SK-N-SH (cell line): Measurements from ENCODE around the gene POC1B.

Source experiments
- ELF1 ChIP-seq: IDR thresholded peaks from 2 replicates; pipeline ENCODE4 v1.4.0; 2012
- EZH2phosphoT487 ChIP-seq: fragments of 200-600 bp; sonication (generic); IDR thresholded peaks from 2 replicates; pipeline ENCODE4 v1.6.1; 2017; ENCODE audit warnings: low read depth, mixed run types, mild to moderate bottlenecking, antibody characterized with exemption, moderate library complexity, borderline replicate concordance
- GABPA ChIP-seq: IDR thresholded peaks from 2 replicates; pipeline ENCODE4 v1.4.0; 2012; ENCODE audit warnings: low read depth, mild to moderate bottlenecking
- JUND ChIP-seq: IDR thresholded peaks from 2 replicates; pipeline ENCODE4 v1.4.0; 2012
- MAX ChIP-seq: IDR thresholded peaks from 2 replicates; pipeline ENCODE4 v1.4.0; 2012; ENCODE audit warnings: low read depth
- MXI1 ChIP-seq: IDR thresholded peaks from 2 replicates; pipeline ENCODE4 v1.6.1; 2012; ENCODE audit warnings: mild to moderate bottlenecking, low read depth, low read length, improper control_type of control experiment
- PBX3 ChIP-seq: IDR thresholded peaks from 2 replicates; pipeline ENCODE4; 2012
- RAD21 ChIP-seq: IDR thresholded peaks from 2 replicates; pipeline ENCODE4 v1.6.1; 2012; ENCODE audit warnings: mild to moderate bottlenecking, low read length
- RFX5 ChIP-seq: IDR thresholded peaks from 2 replicates; pipeline ENCODE4 v1.6.1; 2012; ENCODE audit warnings: mild to moderate bottlenecking, improper control_type of control experiment, low read length
- SIN3A ChIP-seq: IDR thresholded peaks from 2 replicates; pipeline ENCODE4 v1.6.1; 2012; ENCODE audit warnings: low read depth, mild to moderate bottlenecking, low read length, moderate library complexity, borderline replicate concordance
- SMC3 ChIP-seq: IDR thresholded peaks from 2 replicates; pipeline ENCODE4 v1.6.1; 2012; ENCODE audit warnings: low read depth, low read length, improper control_type of control experiment
- TAF1 ChIP-seq: IDR thresholded peaks from 2 replicates; pipeline ENCODE4 v1.6.1; 2012; ENCODE audit warnings: low read depth, mild to moderate bottlenecking, low read length, moderate library complexity, borderline replicate concordance
- USF1 ChIP-seq: IDR thresholded peaks from 2 replicates; pipeline ENCODE4 v1.4.0; 2012; ENCODE audit warnings: low read depth, borderline replicate concordance
- TF ChIP-seq, protein P1 (sequence below): fragments of 200-600 bp; sonication (generic); IDR thresholded peaks from 2 replicates; pipeline ENCODE4 v1.6.1; 2017; ENCODE audit warnings: antibody characterized with exemption, mild to moderate bottlenecking, moderate library complexity

DNA sequence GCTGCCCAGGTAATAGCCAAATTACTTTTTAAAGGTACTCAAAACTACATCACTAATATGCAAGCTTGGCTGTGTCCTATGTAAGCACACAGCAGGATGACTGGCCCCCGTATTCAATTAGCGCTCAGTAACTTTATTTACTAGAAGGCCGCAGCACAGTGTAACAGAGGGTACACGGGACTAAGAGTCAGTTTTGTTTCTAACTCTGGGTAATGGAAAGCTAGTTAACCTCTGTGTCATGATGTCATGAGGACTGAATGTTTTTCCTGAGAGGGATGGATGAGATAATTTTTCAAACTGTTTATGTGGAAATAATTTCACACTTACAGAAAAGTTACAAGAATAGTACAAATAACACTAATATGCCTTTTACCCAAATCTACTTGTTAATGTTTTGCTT, 28.4 kb downstream of the POC1B start:
- TF ChIP-seq SIN3A = no peak
- no peak for TF ChIP-seq USF1
- TF ChIP-seq ELF1 = no peak
- TF ChIP-seq TAF1 = no peak
- no peak for TF ChIP-seq JUND
- TF ChIP-seq, protein P1, sequence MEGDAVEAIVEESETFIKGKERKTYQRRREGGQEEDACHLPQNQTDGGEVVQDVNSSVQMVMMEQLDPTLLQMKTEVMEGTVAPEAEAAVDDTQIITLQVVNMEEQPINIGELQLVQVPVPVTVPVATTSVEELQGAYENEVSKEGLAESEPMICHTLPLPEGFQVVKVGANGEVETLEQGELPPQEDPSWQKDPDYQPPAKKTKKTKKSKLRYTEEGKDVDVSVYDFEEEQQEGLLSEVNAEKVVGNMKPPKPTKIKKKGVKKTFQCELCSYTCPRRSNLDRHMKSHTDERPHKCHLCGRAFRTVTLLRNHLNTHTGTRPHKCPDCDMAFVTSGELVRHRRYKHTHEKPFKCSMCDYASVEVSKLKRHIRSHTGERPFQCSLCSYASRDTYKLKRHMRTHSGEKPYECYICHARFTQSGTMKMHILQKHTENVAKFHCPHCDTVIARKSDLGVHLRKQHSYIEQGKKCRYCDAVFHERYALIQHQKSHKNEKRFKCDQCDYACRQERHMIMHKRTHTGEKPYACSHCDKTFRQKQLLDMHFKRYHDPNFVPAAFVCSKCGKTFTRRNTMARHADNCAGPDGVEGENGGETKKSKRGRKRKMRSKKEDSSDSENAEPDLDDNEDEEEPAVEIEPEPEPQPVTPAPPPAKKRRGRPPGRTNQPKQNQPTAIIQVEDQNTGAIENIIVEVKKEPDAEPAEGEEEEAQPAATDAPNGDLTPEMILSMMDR = no peak
- no peak for TF ChIP-seq MXI1
- no peak for TF ChIP-seq MAX
- no peak for TF ChIP-seq RFX5
- no peak for TF ChIP-seq RAD21
- no peak for TF ChIP-seq PBX3
- TF ChIP-seq EZH2phosphoT487 = no peak
- no peak for TF ChIP-seq SMC3
- no peak for TF ChIP-seq GABPA
